GM21360 (cell line): ENCODE data around the gene CST1.
A peak's percentile ranks its signal among the peaks of the same experiment; 100 is the strongest.
"Not testable (repeated sequence)": the region's sequence is repeated elsewhere in the genome, so short reads cannot be mapped to it uniquely, and the experiment has no call there.

ENCODE experiments used
- ATAC-seq: cut with Tn5 transposase; IDR thresholded peaks from one replicate; pipeline ENCODE4 v1.9.1; 2021; ENCODE audit warnings: mild to moderate bottlenecking, moderate library complexity; ENCODE audit not compliant: unreplicated experiment

CST1 gene

DNA sequence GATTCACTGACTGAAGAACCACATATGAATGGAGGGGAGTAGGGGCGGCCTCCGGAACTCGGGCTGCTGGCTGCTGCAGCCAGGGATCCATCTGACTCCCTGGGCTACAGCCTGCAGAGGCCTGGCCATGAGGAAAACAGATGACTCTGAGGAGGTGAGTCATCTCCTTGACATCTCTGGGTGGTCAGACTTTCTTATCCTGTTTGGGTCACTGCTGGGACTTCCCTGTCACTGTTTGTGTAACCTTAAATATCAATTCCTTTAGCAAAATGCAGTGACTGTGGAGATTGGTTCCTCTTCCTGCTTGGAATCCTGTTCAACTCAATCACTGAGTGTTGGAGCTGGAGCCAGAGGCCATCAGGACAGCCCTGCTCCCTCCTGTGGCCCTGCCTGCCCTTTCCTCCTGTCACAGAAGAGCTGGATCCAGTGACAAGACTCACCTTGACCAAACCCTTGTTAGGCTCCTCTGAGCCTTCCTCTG is 4.4 kb upstream of the CST1 start:
- not testable (repeated sequence) for ATAC-seq

DNA sequence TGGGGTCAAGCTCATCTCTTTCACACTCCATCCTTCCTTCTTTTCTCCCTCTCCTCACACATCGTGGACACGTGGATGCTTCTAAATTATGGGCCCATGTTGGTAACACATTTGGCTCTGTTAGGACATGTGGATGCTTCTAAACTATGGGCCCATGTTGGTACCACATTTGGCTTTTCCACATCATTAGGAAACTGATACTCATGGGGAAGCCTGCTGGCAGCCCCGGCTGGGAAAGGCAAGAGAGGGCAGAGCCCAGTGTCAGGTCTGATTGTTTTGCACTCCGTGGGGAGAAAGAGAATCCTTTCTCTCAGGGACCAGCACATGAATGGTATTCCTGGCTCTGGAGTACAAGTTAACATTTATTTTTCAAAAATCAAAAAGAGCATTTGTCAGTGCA is 4.0 kb upstream of the CST1 start:
- ATAC-seq: no peak

DNA sequence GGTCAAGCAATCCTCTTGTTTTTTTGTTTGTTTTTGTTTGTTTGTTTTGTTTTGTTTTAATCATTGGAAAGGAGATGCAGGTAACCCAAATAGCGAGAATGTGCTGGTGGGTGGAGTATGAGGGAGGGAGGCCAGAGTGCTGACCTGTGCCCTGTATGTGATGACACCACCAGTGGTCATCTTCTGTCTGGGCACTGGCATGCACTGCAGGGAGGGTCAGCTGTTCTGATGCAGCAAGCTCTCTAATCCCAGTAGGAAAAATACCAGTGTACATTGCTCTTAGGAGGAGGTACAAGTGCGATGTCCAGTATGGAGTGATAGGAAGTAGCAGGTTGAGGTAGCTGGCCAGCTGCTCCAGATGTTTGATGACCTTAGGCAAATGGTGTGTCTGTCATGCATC is 2.9 kb upstream of the CST1 start:
- no peak for ATAC-seq

DNA sequence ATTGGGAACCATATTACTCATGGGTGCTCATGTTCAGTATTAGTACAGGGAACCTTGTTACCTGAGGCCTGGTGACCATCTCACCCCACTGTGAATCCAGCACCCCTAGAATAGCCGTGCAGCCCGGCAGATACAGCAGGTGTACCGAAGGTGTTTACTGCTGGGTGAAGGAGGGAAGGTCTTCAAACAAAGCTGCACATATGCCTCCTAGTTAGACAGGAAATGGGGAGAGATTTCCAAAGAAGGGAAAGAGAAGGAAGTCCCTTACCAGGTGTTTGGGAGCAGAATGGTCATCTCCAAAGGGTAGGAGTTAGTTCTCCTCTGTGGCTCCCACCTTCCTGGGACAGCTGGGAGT is 2.4 kb upstream of the CST1 start:
- no peak for ATAC-seq

- ATAC-seq: no peak
Observed at GRCh38 chr20:23752481-23753193, 1.9 kb upstream of the CST1 start.

DNA sequence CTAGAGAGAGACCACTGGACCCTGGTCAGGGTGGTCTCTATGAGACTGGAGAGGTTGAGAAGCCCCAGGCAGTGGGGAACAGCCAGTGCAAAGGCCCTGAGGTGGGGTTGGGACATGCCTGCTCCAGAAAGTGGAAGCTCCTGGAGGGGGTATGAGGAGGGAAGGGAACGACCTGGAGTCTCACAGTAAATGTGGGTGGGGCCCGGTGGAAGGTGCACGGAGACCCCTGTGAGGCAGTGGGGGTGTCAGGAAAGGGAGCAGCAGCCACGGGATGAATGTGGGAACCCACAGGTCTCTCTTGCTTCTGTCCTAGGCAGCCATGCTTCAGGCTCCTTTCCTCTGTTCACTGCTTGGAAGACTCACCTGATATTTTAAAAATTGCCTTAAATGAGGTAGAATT is 1.3 kb upstream of the CST1 start:
- no peak for ATAC-seq

DNA sequence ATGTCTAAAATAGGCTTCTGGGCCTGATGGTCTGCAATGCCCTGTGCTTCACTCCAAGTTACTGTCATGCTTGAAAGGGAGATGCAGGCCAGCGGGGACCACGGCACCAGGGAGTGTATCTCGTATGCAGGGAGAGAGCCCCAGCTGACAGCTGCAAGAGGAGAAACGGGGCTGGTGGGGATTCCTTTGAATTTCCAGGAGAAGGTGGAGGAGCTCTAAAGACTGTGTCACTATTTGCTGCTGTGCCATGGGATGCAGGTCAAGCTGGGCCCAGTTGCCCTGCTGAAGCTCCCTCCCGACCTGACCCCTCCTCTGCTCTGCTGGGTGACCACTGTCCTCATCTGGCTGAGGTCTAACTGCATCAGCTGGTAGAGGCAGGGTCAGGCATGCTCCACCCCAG is 989 bp downstream of the CST1 start:
- ATAC-seq: no peak

DNA sequence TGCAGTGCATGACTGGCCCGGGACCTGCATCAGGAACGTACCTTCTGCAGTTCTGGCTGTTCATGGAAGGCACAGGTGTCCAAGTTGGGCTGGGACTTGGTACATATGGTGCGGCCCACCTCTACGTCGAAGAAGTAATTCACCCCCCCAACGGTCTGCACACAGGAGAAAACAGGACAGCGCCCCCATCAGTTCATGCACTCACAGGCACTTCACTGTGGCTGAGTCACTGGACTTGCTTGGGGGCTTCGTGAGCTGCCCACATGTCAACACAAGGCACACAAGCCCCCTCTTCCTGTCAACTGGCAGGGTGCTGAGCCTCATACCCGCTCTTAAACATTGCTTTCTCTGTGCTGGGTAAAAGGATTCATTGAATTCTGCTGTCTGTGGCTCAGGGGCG is 1.8 kb downstream of the CST1 start:
- not testable (repeated sequence) for ATAC-seq

DNA sequence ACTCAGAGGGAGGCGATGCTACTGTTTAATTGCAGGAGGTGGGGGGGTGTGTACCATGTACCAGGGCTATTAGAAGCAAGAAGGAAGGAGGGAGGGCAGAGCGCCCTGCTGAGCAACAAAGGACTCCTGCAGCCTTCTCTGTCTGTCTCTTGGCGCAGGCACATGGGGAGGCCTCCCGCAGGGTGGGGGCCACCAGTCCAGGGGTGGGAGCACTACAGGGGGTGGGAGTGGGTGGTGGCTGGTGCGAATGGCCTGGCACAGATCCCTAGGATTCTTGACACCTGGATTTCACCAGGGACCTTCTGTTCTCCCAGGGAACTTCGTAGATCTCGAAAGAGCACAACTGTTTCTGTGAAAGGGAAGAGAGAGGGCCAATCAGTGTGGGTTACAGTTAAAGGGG is 3.2 kb downstream of the CST1 start:
- ATAC-seq: not testable (repeated sequence)

DNA sequence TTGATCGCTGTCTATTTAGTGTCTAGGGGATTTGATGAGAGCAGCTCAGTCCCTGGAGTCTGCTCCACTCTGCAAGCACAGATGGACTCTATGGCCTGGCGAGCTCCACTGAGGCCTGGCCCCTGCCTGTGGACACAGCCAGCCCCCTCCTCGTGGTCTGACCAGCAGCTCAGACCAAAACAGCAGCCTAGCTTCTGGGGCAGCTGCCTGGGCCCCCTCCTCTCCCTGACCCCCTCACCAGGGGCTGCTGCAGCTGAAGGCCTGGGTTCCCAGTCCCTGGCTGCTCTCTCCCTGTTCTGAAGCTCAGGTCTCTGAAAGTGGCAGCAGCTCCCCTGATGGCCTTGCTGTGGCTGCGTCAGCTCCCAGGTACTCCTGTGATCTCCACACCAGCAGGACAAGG is 3.6 kb downstream of the CST1 start:
- not testable (repeated sequence) for ATAC-seq

- ATAC-seq: no peak
Observed at GRCh38 chr20:23746321-23746720, 4.4 kb downstream of the CST1 start.

DNA sequence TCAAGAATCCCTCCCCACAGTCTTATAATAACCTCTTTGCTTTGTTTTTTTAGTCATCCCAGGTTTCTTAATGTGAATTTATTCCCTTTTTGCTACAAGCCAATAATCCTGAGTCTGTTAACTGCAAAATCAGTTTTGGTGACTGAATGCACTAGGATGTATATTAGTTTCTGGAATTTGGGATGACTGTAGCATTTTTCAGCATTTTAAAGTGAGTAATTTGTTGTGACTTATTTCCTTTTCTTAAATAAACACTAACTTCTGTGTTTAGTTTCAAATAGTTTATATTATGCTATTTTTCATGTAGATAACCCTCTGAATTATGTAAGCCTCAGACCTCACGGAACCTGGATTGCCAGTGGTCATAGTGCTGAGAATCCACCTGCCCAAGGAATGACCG is 5.5 kb downstream of the CST1 start:
- ATAC-seq: no peak

GRCh38 chr20:23744817-23745216 is 5.9 kb downstream of the CST1 start:
- ATAC-seq: no peak

- not testable (repeated sequence) for ATAC-seq
Observed at GRCh38 chr20:23735391-23735790, 15.3 kb downstream of the CST1 start.

- ATAC-seq: not testable (repeated sequence)
Observed at GRCh38 chr20:23734949-23735348, 15.8 kb downstream of the CST1 start.

- not testable (repeated sequence) for ATAC-seq
Observed at GRCh38 chr20:23734440-23734839, 16.3 kb downstream of the CST1 start.

DNA sequence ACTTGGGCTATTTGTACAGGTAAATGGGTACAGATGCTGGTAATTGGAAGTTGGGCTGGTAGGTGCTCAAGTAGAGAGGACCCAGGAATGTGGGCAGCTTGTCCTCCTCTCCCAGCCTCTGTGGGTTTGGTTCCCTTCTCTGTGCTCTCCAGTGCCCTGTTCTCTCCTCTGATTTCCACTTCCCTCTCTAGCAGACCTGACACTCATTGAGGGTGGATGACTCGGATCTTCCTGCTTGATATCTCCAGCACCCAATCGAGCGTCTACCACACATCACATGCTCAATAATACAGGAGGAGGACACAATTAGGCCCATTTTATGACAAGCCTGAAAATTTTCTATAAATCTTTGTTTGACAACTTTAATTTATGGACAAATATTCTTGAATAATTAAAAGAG is 23.7 kb downstream of the CST1 start:
- no peak for ATAC-seq

GRCh38 chr20:23725102-23725501 is 25.6 kb downstream of the CST1 start:
- no peak for ATAC-seq

DNA sequence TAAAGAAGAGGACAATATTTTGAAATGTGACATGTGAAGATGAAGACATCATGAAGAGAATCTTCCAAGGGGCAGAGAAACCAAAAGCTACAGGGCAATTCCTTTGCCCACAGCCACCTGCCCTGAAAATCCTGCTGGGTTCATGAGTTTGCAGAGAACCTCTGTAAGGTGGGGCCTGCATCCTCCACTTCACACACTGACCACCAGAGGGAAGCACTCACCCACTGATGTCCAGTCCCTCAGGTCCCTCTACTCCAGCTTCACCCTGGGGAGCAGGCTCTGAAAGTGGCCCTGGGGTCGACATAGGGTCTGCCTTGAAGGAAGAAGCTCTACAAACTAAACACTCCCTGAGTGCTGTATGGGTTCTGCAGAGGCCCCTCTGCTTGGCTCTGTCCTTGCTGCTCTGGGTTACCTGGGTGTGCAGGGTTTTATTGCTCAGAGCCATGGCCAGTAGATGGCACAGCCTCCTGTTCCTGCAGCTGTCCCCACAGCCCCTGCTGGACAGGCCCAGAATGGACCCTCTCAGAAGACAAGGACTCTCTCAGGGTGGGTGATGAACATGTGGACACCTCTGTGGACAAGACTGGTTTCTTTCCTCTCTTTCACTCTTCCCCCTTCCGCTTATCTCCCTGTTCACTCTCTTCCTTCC is 27.0 kb downstream of the CST1 start:
- peak; percentile 68 for ATAC-seq

GRCh38 chr20:23722851-23723250 is 27.9 kb downstream of the CST1 start:
- not testable (repeated sequence) for ATAC-seq

DNA sequence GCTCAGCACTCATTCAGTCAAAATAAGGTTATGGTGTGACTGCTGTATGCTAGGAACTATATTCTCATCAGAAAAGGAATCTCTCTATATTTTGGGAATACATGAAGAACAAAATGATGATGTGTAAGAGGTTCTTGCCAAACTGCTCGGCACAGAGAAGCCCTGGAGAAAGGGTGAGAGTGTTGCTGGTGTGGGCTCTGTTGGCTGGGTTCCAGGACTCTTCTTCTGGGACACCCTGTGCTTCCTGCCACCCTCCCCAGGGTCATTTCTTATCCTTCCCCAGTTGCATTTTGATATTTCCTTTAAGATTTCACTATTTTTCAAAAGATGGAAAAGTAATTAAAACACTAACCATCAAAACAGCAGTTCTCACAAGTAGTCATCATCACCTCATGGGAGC is 28.8 kb downstream of the CST1 start:
- ATAC-seq: no peak

DNA sequence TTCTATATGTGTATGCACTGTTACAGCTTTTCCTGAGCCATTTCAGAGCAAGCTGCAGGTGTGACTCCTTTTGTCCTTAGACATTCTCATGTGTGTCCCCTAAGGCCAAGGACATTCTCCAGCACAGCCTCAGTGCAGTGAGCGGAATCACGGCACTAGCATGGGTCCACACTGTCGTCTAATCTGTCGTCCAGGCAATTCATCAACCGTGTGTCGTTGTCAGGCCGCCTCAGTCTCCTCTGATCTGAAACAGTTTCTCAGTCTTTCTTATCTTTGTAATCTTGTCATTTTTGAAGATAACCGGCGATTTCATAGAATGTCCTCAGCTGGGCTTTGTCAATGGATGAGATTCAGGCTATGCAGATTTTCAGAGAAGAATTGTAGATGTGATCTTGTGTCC is 31.4 kb downstream of the CST1 start:
- not testable (repeated sequence) for ATAC-seq

GRCh38 chr20:23711778-23712177 is 39.0 kb downstream of the CST1 start:
- not testable (repeated sequence) for ATAC-seq
